ENCODE results near the gene MMRN1.

MMRN1 gene

GRCh38 chr4:89995006-89995405, 100.4 kb downstream of the MMRN1 start:
- DNase-seq (ENCODE audit: low spot score), result no peak

- DNase-seq (ENCODE audit: low spot score), result no peak
These were observed 101.2 kb downstream of the MMRN1 start for GRCh38 chr4:89995814-89996213.

GRCh38 chr4:89997171-89997704, 102.6 kb downstream of the MMRN1 start:
- DNase-seq (ENCODE audit: low spot score), result no peak

DNA sequence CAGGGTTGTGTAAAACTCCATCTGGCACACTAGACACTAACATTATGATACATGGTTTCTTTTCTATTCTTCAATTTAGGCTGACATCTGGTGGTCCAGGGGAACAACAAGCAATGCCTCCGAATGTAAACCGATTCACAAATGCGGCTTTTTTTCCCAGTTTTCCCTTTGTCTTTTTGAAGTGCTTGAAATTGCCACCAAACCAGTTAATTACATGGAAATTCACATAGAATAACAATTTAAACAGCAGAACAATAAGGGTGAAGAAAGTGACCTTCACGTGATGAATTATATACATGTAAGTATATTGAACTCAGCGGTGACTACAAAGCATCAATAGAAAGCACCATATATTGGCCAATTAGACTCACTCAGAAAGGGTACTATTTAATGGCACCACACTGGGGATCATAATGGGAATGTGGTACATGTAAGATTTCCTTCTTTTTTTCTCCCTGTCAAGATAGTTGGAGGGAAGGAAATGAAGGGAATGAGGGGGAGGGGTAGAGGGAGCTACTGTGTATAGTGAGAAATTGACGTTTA, 103.9 kb downstream of the MMRN1 start:
- no peak for DNase-seq (ENCODE audit: low spot score)

- no peak for DNase-seq (ENCODE audit: low spot score)
These were observed 106.4 kb downstream of the MMRN1 start for GRCh38 chr4:90001023-90001422.

- no peak for DNase-seq (ENCODE audit: low spot score)
These were observed 107.9 kb downstream of the MMRN1 start for GRCh38 chr4:90002441-90003062.

All from ecto neural progenitor cell (in vitro differentiated cells).